Activated CD8-positive, alpha-beta memory T cell treated with anti-CD3 and anti-CD28 coated beads for 24 hours (primary cell): ENCODE data around the gene SNX30.

ENCODE experiments used
- DNase-seq: peaks from one replicate; pipeline ENCODE4 v3.0.0-alpha.2; 2020

SNX30 gene

DNA sequence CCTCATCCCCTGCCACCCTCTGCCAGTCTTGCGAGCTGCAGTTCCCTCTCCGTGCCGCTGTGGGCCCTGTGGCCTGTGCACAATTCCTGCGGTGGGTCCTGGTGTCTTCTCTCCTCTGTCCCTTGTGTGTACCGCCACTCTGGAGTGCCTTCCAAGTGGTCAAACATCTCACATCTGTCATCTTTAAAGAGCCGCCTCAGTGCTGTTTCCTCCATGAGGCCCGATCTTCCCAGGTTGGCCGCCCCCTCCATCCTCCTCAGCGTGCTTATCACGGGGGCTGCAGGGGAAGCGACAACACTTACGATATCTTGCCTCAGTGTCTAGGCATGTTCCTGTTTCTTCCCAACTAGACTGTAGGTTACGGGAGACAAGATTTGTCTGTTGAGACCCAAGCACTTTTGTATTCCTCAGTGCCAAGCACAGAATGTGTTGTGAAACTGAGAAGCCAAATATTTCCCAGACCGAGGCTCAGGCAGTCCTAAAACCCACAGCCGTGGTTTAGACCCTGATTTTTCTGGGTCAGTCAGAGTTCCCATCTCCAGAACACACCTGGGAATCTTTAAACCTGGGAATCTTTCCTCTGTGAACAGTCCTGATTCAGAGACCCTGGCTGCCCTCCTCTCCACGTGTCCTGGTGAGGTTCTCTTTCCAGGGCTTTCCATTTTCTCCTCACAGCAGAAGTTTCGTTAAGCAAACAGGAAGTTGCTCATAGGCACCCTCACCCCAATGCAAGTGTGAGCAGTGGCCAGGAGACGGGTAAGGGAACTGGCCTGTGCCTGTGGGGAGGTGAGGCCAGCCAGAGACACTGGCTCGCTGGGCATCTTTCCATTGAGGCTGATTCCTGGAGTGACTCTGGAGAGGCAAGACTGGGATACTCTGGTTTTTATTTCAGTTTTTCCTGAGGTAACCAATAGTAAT is 111.3 kb downstream of the SNX30 start:
- no peak for DNase-seq

DNA sequence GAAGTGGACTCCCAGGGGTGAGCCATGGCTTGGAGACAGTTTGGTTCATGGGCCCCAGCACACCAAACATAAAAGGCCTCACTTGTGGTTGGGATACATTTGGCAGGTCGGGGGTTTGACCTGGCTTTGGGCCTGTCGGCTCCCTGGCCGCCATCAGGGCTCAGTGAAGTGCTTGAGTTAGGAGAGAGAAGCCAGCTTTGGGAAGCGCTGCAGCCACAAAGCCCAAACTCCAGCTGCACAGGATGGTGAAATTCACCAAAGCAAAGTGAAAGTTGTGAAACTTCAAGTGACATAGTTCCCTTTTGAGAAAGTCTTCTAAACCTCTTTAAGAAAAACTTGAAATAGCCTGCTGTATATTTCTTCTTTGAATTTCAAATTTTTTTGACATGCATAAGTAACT is 112.7 kb downstream of the SNX30 start:
- no peak for DNase-seq

DNA sequence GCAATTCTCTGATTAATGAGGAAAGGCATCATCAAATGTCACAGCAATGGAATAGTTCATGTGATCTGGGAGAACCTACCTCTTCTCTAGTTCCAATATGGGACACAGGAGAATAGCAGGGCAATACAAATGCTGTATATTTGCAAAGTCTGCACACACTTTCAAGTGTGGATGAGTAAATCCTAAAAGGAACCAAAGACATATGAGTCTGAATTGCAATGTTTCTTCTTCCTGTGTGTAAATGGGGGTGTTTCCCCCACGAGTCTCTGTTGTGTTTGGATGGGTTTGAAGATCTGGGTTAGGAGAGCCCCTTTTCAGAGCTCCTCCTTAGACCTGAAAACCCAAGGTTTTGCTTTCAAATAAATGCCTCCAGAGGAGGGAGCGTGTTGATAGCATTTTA is 113.2 kb downstream of the SNX30 start:
- no peak for DNase-seq

DNA sequence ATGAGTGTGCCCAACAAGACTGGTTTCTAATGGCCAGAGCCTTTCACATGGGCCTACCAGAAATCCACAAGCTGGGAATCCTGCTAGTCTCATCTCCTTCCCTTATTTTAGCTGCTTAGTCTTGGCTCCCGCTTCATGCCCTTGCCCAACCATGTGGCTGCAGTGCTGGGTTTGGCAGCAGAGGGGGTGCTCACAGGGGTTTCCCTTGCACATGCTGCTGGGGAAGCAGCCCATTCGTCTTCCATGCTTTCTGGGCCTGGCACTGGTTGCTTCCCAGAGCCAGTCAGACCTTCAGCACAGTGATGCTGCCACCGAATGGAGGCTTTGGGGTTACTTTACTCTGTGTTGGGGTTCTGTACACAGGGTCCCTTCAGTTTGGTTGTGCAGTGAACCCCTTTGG is 113.8 kb downstream of the SNX30 start:
- no peak for DNase-seq

DNA sequence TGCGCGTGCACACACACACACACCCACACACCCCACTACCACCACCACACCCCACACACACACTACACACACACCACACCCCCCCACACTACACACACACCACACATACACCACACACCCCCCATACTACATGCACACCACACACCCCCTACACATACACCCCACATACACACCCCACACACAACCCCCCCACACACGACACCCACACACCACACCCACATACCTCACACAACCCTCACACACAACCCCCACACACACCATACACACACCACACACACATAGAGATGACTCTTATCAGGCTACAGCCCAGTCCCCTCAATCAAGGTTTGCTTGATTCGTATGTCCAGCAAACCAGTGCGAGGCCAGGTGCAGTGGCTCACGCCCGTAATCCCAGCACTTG is 114.4 kb downstream of the SNX30 start:
- no peak for DNase-seq

DNA sequence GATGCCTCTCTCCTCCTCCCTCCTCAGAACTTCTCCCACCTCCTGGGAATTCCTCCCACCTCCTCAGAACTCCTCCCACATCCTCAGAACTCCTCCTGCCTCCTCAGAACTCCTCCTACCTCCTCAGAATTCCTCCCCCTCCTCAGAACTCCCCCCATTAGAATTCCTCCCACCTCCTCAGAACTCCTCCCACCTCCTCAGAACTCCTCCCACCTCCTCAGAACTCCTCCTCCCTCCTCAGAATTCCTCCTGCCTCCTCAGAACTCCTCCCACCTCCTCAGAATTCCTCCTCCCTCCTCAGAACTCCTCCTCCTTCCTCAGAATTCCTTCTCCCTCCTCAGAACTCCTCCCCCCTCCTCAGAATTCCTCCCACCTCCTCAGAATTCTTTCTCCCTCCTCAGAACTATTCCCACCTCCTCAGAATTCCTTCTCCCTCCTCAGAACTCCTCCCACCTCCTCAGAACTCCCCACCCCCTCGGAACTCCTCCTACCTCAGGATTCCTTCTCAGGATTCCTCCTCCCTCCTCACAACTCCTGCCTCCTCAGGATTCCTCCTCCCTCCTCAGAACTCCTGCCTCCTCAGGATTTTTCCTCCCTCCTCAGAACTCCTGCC is 116.2 kb downstream of the SNX30 start:
- DNase-seq, result no peak

DNA sequence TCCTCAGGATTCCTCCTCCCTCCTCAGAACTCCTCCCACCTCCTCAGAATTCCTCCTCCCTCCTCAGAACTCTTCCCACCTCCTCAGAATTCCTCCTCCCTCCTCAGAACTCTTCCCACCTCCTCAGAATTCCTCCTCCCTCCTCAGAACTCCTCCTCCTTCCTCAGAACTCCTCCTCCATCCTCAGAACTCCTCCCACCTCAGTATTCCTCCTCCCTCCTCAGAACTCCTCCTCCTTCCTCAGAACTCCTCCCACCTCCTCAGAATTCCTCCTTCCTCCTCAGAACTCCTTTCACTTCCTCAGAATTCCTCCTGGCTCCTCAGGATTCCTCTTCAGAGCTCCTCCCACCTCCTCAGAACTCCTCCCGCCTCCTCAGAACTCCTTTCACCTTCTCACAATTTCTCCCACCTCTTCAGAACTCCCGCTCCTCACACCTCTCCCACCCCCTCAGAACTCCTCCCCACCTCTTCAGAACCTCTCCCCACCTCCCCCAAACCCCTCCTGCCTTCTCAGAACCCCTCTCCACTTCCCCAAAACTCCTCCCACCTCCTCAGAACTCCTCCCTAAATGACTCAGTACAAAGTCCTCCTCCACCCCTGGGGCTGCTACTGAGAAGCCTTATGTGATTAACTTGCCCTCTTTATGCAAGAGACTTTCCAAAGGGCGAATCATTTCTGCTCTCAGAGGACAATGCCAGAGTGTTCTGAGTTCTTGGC is 116.9 kb downstream of the SNX30 start:
- no peak for DNase-seq

DNA sequence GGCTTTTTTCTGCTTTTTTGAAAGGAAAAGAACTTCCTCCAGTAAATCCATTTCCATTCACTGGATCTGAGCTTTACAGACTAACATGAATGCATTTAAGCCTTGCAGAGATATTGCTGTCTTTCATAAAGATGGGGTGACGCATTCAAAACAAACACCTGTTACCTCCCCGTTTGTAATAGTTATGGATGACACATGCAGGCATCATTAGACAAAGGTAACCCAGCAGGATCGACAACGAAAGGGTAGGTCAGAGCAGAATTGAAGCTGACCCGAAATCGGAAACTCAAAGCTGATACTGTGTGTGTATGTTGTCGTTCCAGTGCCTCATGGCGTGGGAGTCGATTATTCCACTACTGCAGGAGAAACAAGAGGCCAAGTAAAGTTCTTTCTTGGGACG is 117.9 kb downstream of the SNX30 start:
- DNase-seq, result no peak

DNA sequence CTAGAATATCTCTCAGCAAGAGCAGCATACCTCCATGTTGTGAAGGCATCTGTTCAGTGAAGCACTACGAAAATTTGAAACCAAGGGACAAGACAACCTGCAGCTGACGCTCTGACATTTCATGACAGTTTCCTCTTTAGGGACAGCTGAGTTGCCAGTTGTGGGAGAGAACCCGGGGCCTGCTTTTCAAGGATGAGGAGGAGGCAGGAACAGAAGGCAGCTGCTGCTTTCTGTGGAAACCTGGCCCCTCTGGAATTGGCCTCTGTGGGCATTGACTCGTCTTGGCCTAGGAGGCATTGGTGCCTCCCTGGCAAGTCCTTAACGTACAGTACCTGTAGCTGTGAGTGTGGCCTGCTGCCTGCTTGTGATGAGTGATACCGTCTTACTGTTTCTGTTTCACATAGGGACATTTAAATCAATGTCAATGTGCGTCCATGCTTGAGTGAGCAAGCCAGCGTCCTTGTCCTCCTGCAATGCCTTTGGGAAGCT is 118.5 kb downstream of the SNX30 start:
- no peak for DNase-seq

DNA sequence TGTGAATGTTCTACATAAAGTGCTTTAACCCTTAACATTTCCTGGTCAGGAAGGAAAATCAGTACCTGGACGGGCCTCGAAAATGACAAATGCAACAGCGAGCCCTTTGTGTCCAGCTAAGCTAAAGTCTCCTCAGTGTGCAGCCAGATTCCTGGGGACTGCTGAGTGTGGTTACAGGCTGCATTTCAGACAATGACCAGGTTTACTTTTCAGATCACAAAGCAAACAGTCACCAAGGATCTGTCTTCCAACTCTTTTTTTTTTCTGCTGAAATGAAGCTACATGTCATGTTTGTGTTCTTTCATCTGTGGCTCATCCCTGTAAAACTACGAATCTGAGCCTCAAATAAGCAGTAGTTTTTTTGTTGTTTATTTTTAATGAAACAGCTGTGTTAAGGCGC is 119.4 kb downstream of the SNX30 start:
- no peak for DNase-seq

DNA sequence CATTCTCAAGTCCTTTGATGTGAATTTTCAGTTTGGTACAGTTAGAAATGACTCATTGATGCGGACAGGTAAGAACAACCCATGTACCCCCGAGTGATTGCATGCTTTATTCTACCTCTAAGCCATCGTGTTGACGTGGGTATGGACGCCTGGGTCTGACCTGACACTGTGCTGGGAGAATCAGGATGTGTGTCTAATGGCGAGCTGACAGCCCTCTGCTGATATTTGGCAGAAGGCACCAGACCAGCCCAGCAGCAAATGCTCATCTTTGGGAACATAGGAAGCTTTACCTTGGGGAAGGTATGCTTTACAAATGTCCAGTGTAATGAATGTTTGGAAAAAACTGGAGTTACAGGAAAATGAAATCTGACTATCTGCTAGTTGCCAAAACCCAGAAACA is 120.0 kb downstream of the SNX30 start:
- DNase-seq, result no peak

DNA sequence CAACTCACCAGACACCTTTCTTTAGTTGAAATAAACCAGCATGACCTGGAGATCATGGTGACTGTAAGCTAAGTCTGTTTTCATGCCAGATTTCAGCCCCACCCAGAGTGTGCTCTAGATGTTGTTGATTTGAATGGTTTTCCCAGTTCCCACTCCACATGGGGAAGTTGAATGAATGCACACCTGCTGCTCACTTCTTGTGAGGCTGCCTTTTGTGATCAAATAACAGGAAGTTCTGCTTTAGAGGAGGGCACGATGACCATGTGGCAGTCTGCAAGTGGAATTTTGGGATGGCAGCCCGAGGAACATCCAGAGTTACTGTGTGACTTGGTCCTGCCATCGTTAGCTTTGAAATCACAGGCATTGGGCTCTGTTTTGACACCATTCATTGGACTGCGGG is 121.5 kb downstream of the SNX30 start:
- DNase-seq, result no peak

DNA sequence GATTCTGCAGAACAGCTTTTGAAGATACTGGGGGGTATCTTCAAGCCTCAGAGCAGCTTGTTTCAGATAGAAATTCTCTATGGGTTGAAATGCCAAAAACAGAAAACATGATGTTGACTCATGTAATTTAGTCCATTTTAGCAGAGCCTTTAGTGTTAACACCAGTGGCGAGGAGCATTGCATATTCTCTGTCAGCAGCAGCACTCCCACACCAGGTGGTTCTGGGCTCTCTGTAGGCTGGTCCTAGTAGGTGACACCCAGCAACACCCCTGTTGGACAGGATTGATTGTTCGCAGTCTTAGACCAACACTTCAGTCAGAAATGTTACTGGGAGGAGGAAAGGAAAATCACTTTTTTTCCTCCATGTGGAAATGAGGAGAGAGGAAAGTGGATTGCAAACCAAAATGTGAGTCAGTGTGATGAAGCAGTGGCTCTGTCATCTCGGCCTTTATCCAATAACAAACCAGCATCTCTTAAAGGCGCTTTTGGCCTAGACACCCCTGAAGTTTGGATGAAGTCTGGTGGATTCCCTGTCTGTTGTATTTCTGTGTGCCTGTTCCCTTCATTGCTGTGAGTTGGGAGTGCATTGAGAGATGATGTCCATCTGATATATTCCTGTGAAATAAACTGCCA is 123.3 kb downstream of the SNX30 start:
- DNase-seq, result no peak

DNA sequence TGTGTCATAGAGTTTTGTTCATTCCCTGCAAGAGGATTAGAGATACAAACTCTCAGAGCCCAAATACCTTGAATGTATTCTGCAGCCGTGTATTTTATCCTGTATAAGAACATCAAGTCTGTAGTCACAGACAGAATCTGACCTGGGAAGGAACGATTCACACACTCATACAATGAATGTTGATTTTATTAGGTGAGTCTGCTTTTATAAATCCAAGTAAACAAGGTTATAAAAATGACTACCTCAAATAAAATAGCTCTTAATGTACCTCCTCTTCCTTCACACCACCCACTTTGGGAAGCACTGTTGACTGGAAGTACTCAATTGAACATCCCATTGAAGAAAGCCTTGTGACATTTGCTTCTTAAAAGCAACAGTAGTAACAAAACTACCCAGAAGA is 128.2 kb downstream of the SNX30 start:
- no peak for DNase-seq

DNA sequence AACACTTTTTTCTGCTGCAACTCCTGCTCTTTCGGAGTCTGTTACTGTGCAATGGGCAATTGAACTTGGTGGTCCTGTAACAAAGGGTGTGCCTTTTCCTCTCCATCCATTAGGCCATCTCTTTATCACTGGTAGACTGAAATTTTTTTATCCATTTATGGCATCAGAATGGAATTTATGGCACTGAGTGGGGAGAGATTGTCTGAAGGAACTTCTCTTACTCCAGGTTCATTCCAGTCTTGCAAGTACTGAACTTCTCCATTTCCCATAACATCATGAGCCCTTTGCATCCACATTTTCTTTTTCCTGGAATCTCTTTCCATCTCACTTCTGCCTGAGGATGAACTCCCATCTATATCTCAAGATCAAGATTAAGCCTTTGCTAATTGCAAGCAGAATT is 130.1 kb downstream of the SNX30 start:
- no peak for DNase-seq

DNA sequence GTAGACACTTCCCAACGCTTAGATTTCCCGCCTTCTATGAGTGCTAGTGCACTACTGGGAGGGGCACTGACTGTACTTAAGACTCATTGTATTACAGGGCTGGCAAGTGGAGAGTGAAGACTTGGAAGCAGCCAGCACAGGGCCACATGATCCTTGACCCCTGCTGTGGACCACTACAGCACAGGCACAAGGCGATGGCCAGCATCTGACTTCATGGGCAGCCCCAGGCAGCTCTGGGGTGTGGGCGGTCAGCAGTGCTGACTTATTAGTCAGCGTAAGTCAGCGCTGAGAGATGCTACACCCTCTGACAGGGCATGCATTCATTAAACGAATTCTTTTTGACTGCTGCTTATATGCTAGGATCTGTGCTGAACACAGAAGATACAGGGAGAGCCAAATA is 130.8 kb downstream of the SNX30 start:
- DNase-seq, result no peak

DNA sequence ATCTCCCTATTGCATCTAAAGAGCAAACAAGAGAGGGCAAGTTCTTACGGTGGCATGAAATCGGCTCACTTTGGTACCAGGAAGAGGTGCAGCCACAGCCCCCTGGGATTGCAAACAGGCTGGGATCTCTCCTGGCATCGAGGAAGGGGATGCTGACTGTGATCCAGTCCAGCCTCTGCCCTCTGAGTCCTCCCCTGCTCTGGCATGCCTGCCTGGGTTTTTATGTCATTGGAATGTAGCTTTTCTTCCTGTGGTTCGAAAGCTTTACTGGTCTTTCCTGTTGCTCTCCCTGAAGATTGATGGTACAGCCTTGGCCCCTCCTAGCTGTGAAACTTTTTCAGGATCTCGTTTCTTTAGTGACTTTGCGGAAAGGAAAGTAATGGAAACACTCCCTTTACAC is 133.5 kb downstream of the SNX30 start:
- peak; percentile 24 for DNase-seq

DNA sequence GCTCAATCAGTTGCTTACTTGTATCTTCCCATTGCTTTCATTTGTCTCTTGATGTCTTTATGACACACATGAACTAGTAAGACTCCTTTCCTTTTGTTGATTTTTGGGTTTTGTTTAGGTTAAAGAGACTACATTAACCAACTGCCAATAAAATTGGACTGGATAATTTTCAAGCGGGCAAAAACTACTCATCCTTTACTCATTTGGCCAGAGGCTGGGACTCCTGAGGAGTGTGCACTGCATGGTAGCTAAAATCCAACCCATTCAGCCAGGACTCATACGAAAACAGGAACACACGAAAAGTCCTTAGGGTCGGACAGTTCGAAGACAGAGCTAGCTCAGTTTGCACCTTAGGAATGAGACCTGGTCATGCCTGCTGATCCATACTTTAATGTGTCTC is 134.2 kb downstream of the SNX30 start:
- peak; percentile 5 for DNase-seq

DNA sequence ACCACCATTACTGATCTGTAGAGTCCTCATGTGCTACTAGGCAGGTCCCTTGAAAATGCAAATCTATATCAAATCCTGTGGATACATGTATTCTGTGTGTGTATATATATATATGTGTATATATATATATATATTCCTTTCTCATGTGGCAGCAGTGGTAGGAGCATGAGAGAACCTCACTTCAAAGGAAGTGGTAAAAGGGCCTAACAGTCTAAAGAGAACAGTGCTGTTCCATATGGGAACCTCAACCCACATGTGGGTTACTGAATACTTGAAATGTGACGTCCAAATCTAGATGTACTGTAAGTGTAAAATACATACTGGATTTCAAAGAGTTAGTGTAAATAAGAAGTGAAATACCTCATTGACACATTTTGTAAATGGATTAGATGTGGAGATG is 134.8 kb downstream of the SNX30 start:
- DNase-seq, result no peak

DNA sequence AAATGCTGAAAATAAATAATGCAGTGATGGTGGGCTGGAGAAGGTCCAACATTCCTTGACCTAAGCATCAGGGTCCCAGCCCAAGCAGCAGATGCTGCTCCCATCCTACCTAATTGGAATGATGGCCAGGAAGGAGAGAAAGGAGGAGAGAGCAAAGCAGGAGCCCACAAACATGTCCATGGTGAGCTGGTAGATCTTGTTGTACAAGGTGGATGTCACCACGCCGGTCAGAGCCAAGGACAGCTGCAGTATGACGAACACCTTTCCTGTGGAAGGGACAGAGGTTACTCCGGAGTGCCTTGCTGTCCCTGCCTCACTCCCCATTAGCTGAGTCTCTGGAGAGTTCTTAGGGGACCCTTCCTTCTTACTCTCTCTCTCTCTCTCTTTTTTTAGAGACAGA is 135.8 kb downstream of the SNX30 start:
- peak; percentile 13 for DNase-seq

DNA sequence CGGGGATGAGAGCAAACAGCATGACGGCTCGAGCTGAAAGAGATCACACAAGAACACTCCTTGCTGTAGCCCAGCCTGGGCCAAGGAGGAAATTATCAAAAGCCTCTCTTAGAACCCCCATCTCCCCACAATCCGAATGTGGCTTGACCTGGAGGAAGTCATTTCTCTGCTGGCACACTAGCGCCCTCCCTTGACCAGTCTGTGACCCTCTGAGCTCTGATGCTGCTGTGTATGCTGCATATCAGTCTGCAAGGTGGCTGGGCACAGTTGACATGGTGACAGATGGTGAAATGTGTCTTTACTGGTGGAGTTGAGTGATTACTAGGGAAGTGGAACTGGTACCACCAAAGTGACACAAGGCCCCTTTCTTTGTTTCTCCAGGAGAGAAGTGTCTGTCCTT is 136.8 kb downstream of the SNX30 start:
- peak; percentile 47 for DNase-seq

DNA sequence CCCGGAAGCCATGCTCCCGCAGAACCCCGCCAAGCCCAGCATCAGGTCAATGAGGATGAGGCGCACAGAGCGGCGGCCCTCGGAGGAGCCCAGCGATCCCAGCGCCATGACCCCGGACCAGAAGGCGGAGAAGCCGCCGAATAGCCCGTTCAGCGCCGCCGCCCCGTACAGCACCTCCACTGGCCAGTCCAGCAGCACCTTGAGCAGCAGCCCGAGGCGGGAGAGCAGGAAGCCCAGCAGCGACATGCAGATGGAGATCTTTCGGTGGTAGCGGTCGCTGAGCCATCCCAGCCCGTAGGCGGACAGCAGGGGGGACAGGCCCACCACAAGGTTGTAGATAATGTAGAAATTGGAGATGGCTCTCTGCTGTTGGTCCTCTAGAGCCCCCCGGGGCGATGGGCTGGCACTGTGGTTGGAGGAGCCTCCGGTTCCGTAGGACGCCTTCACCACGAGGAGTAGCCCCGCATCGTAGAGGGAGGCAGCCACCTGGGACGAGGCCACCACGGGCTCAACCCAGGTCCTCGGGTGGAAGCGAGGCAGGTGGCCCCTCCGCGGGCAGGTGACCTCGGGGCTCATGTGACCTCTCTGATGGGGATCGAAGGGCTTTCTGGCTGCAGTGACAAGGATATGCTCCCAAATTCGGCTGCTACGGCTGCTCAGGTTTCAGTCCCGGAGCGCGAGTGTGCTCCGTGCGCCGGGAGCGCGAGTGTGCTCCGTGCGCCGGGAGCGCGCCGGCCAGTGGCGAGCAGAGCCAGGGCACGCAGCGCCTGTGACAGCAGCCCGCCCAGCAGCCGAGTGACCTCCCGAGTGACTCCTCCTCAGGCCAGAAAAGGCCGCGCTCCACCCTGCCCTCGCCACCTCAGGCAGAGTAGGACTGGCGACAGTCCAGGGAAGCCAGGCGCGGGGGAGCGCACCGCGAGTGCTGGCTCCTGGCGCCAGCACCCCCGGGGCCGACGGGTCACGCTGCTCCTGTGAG is 139.8 kb downstream of the SNX30 start, which contains the start of gene SLC46A2:
SLC46A2 (minus strand) TSS at position 771 of the 976 bp plus-strand sequence; CDS start at position 576, 195 bp downstream.
- peak; percentile 51 for DNase-seq
